Measurements from ENCODE around the gene RERE. TPM values are rescaled to one million over a fixed set of nuclear protein-coding genes. Genes with fewer than 3 reads are reported as not detected.

The RERE gene
- total and polyA plus RNA-seq, 2 donors (not counting 3 experiments of a cell fraction or from before 2014, with no cell fraction given) = 14.1 to 113 TPM

DNA sequence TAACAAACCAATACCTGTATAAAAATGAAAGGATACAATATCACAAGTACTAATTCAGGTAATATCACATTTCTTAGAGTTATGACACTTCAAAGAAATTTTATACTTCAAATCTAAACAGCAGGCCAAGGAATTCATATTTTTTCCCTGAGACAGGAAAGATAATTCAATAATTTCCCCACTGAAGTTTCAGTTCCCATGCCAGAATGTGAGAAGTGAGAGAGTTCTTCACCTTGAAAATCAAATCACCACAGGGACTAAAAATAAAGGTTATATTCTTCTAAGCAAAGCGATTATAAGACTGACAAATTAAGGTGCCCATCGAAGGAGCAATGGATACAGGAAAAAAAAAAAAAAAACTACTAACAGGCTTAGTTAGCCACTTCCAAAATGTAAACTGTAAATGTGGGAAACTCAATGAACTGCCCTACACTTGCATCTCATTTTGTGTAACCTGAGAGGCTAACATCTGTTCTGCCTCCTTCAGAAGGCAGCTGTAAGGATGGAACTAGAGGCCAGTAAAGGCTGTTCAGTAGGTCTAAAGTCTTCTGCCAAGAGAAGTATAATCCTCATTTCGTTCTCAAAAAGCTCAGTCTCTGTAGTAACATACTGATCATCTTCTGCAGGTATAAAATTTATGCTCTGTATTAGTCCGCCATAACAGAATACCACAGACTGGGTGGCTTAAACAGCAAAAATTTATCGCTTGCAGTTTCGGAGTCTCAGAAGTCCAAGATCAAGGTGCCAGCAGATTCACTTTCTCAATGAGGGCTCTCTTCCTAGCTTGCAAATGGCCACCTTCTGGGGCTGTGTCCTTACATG, 127.8 kb downstream of the RERE start:
- dilution Hi-C loops (cut with MboI; ENCODE audit: extremely low pct_ligation_motif_present, low sequenced_read_pairs) (no loop called here), intact Hi-C loops (cut with micrococcal nuclease) (no loop called here)
- ChIA-PET POLR2A (no interaction called here), CTCF (interaction anchor here (0.7 to 1.5 kb wide), 4 partner anchors 19 to 94 kb away, joined by 3 to 4 read pairs (median 3); no protein-coding TSS in a partner anchor)
- BruUV-seq (replicated peaks) = no TSS peak
- H3K27ac ChIP-seq (ENCODE audit: insufficient read depth, low read depth, low read length) = no peak overlapping the region
- no peak overlapping the region for H3K4me2 ChIP-seq (ENCODE audit: insufficient read depth, low read length)
- H3K4me3 ChIP-seq (replicated peaks in 1 of 3; ENCODE audit: insufficient read depth in 1 of 3, low read depth in 1 of 3, low read length in 3 of 3) = no peak overlapping the region
- no peaks in the 10 kb centered on the region for H3K27me3 ChIP-seq (ENCODE audit: control insufficient read depth in 2 of 2, insufficient read depth in 2 of 2, low read length in 2 of 2)
- no peaks in the 10 kb centered on the region for H3K9me1 ChIP-seq (replicated peaks; ENCODE audit: control insufficient read depth, extremely low read depth, insufficient read depth, low read length)
- peaks cover 19% of the 10 kb centered on the region for H3K4me1 ChIP-seq (ENCODE audit: control insufficient read depth, extremely low read depth, insufficient read depth, low read length)
- TF ChIP-seq CTCF (IDR thresholded peaks at IDR 0.05; ENCODE audit: extremely low read depth in 1 of 2, insufficient read depth in 1 of 2, low read depth in 1 of 2, low read length in 2 of 2) (no peak), MYC (IDR thresholded peaks at IDR 0.05; ENCODE audit: low read depth, low read length) (no peak), POLR2AphosphoS5 (IDR thresholded peaks at IDR 0.05; ENCODE audit: insufficient read depth, low read depth, low read length) (no peak), EZH2 (IDR thresholded peaks at IDR 0.05; ENCODE audit: borderline replicate concordance, low read depth, low read length, severe bottlenecking) (no peak), FOS (IDR thresholded peaks at IDR 0.05; ENCODE audit: borderline replicate concordance, insufficient read depth, low read length) (no peak), JUN (IDR thresholded peaks at IDR 0.05; ENCODE audit: borderline replicate concordance, insufficient read depth, insufficient read length, low read depth) (no peak), GATA2 (IDR thresholded peaks at IDR 0.05; ENCODE audit: insufficient read depth, insufficient read length, low read depth, low read length) (no peak)
- TF ChIP-seq, protein P1, sequence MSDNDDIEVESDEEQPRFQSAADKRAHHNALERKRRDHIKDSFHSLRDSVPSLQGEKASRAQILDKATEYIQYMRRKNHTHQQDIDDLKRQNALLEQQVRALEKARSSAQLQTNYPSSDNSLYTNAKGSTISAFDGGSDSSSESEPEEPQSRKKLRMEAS (IDR thresholded peaks at IDR 0.05; ENCODE audit: insufficient read depth, insufficient read length) = no peak
- H3K9me3 ChIP-seq (replicated peaks; ENCODE audit: control insufficient read depth, insufficient read depth, low read length) = no peaks in the 10 kb centered on the region
- no peak for FAIRE-seq
- no peak overlapping the region for H2AFZ ChIP-seq (ENCODE audit: low read depth, low read length)
- H3K79me2 ChIP-seq (ENCODE audit: control insufficient read depth, insufficient read depth, low read length) = peaks cover 81% of the 10 kb centered on the region
- no peak overlapping the region for H3K9ac ChIP-seq (replicated peaks; ENCODE audit: extremely low read depth, insufficient read depth, low read length)
- no peaks in the 10 kb centered on the region for H3K36me3 ChIP-seq (ENCODE audit: control insufficient read depth in 2 of 2, extremely low read depth in 1 of 2, insufficient read depth in 2 of 2, low read length in 2 of 2)
- no peak for DNase-seq (ENCODE audit: low read depth, low spot score)
- H4K20me1 ChIP-seq (replicated peaks; ENCODE audit: control insufficient read depth, extremely low read depth, insufficient read depth, low read length) = peaks cover 6% of the 10 kb centered on the region
